H1 (cell line): ENCODE data around the gene YPEL2. TPM values are rescaled to one million over a fixed set of nuclear protein-coding genes. Genes with fewer than 3 reads are reported as not detected.

Experiments used
- CTCF ChIA-PET: fragments of 300-600 bp; sonication (Branson Sonifier 250); formaldehyde crosslinking; loops from one replicate; lab custom pipeline; 2021; ENCODE audit not compliant: partially characterized antibody; lab: Charles Lee
- POLR2A ChIA-PET: fragments of 300-600 bp; sonication (Branson Sonifier 250); formaldehyde crosslinking; loops from one replicate; lab custom pipeline; 2021; ENCODE audit warnings: inconsistent platforms; ENCODE audit not compliant: partially characterized antibody; lab: Charles Lee
- DNase-seq, 2 experiments: peaks; one replicate each; pipeline versions ENCODE4 v3.0.0 to v3.0.0-alpha.2; 2010 to 2022; ENCODE audit warnings: low spot score in 2 of 2, low read depth in 1 of 2, mixed read lengths in 1 of 2
- FAIRE-seq: peaks from 2 replicates; lab custom pipeline; 2011; peaks lifted over from hg19 to GRCh38; lab: Jason Lieb, UNC
- H2AFZ ChIP-seq: 2 replicates; pipeline ENCODE4 v1.8.1; 2012; ENCODE audit warnings: low read length, inconsistent platforms
- H2AK5ac ChIP-seq: 2 replicates; pipeline ENCODE4 v1.6.1; 2013; ENCODE audit warnings: low read depth, low read length
- H2BK120ac ChIP-seq: replicated peaks from 2 replicates; pipeline ENCODE3; 2013; ENCODE audit warnings: low read depth, low read length, inconsistent platforms
- H2BK12ac ChIP-seq: 2 replicates; pipeline ENCODE4 v1.6.1; 2013; ENCODE audit warnings: low read depth, low read length
- H2BK15ac ChIP-seq: 2 replicates; pipeline ENCODE4 v1.6.1; 2013; ENCODE audit warnings: low read length
- H2BK20ac ChIP-seq: 2 replicates; pipeline ENCODE4 v1.6.1; 2013; ENCODE audit warnings: low read length
- H2BK5ac ChIP-seq: 2 replicates; pipeline ENCODE4 v1.6.1; 2013; ENCODE audit warnings: low read depth, low read length
- H3K14ac ChIP-seq: 2 replicates; pipeline ENCODE4 v1.6.1; 2013; ENCODE audit warnings: inconsistent platforms; ENCODE audit not compliant: insufficient read length
- H3K18ac ChIP-seq: 2 replicates; pipeline ENCODE4 v1.6.1; 2013; ENCODE audit warnings: low read length; ENCODE audit errors: extremely low read depth
- H3K23ac ChIP-seq: 2 replicates; pipeline ENCODE4 v1.6.1; 2013; ENCODE audit warnings: inconsistent platforms; ENCODE audit not compliant: insufficient read length
- H3K23me2 ChIP-seq: 2 replicates; pipeline ENCODE4 v1.6.1; 2013; ENCODE audit warnings: low read depth, low read length
- H3K27ac ChIP-seq: 2 replicates; pipeline ENCODE4 v1.6.1; 2011; ENCODE audit warnings: low read depth, low read length, inconsistent platforms
- H3K27me3 ChIP-seq, 4 experiments: replicated peaks in 1 of 4; 1 replicate in 1 of 4; 2 replicates in 3 of 4; pipeline versions ENCODE4 v1.6.1 to v1.8.1; 2011 to 2013; ENCODE audit warnings: low read length in 3 of 4, mild to moderate bottlenecking in 3 of 4, inconsistent platforms in 2 of 4, mixed read lengths in 2 of 4, moderate library complexity in 1 of 4; ENCODE audit not compliant: control insufficient read depth in 3 of 4, insufficient read depth in 3 of 4; ENCODE audit errors: extremely low read depth in 1 of 4
- H3K36me3 ChIP-seq, 4 experiments: 2 replicates each; pipeline versions ENCODE4 v1.6.1 to v1.8.1; 2011 to 2013; ENCODE audit warnings: mild to moderate bottlenecking in 4 of 4, low read length in 3 of 4, moderate library complexity in 2 of 4, control low read depth in 1 of 4, inconsistent platforms in 1 of 4; ENCODE audit not compliant: insufficient read depth in 4 of 4, control insufficient read depth in 2 of 4
- H3K4ac ChIP-seq: replicated peaks from 2 replicates; pipeline ENCODE3; 2013; ENCODE audit warnings: low read length, low read depth, mixed read lengths, inconsistent platforms; ENCODE audit not compliant: insufficient read length
- H3K4me1 ChIP-seq, 4 experiments: replicated peaks in 1 of 4; 1 replicate in 1 of 4; 2 replicates in 3 of 4; pipeline versions ENCODE4 v1.6.1 to v1.8.1; 2011 to 2013; ENCODE audit warnings: low read length in 3 of 4, inconsistent platforms in 2 of 4, mixed read lengths in 1 of 4; ENCODE audit not compliant: insufficient read depth in 4 of 4, control insufficient read depth in 3 of 4
- H3K4me2 ChIP-seq, 2 experiments: 2 replicates each; pipeline versions ENCODE4 v1.6.1 to v1.8.1; 2011 to 2013; ENCODE audit warnings: low read depth in 2 of 2, low read length in 2 of 2, control low read depth in 1 of 2, inconsistent platforms in 1 of 2, mild to moderate bottlenecking in 1 of 2; ENCODE audit not compliant: insufficient read depth in 1 of 2
- H3K4me3 ChIP-seq, 4 experiments: fragments of 200-600, 300-600 bp in 1 of 4; sonication (generic), shearing (Covaris generic), sonication (Bioruptor Twin) in 1 of 4; 2 replicates each; pipeline versions ENCODE4 v1.5.1 to v1.8.1; 2011 to 2016; ENCODE audit warnings: low read length in 4 of 4, low read depth in 3 of 4, control low read depth in 2 of 4, inconsistent platforms in 2 of 4, mild to moderate bottlenecking in 2 of 4, mixed read lengths in 1 of 4, moderate library complexity in 1 of 4; ENCODE audit not compliant: insufficient read depth in 2 of 4; ENCODE audit errors: extremely low read depth in 1 of 4
- H3K56ac ChIP-seq: replicated peaks from 2 replicates; pipeline ENCODE3; 2013; ENCODE audit warnings: low read depth, mild to moderate bottlenecking, mixed read lengths, low read length, inconsistent platforms; ENCODE audit not compliant: insufficient read length
- H3K79me1 ChIP-seq: 2 replicates; pipeline ENCODE4 v1.6.1; 2013; ENCODE audit warnings: low read depth, low read length, control low read depth
- H3K79me2 ChIP-seq, 2 experiments: 2 replicates each; pipeline versions ENCODE4 v1.6.1 to v1.8.1; 2012 to 2013; ENCODE audit warnings: low read length in 2 of 2, mild to moderate bottlenecking in 2 of 2, inconsistent platforms in 1 of 2; ENCODE audit not compliant: insufficient read depth in 2 of 2, control insufficient read depth in 1 of 2
- H3K9ac ChIP-seq, 4 experiments: replicated peaks in 1 of 4; 1 replicate in 1 of 4; 2 replicates in 3 of 4; pipeline versions ENCODE4 v1.6.1 to v1.8.1; 2011 to 2013; ENCODE audit warnings: low read depth in 3 of 4, low read length in 3 of 4, control low read depth in 2 of 4, mild to moderate bottlenecking in 2 of 4, moderate library complexity in 2 of 4, inconsistent platforms in 1 of 4; ENCODE audit errors: extremely low read depth in 1 of 4
- H3K9me3 ChIP-seq, 2 experiments: 2 replicates each; pipeline versions ENCODE4 v1.6.1 to v1.8.1; 2012 to 2013; ENCODE audit warnings: mild to moderate bottlenecking in 2 of 2, moderate library complexity in 2 of 2, control low read depth in 1 of 2, inconsistent platforms in 1 of 2, low read depth in 1 of 2, low read length in 1 of 2, mixed read lengths in 1 of 2; ENCODE audit not compliant: insufficient read depth in 2 of 2
- H4K20me1 ChIP-seq, 2 experiments: replicated peaks in 1 of 2; 2 replicates each; pipeline versions ENCODE3 to v1.8.1; 2011 to 2013; ENCODE audit warnings: inconsistent platforms in 2 of 2, low read length in 2 of 2, mild to moderate bottlenecking in 1 of 2; ENCODE audit not compliant: insufficient read depth in 2 of 2, control insufficient read depth in 1 of 2
- H4K5ac ChIP-seq: 2 replicates; pipeline ENCODE4 v1.6.1; 2013; ENCODE audit warnings: low read length, low read depth, mixed read lengths, inconsistent platforms; ENCODE audit not compliant: insufficient read length
- H4K8ac ChIP-seq: 2 replicates; pipeline ENCODE4 v1.8.0; 2013; ENCODE audit warnings: mild to moderate bottlenecking, moderate library complexity, low read length, inconsistent platforms; ENCODE audit not compliant: insufficient read depth; ENCODE audit errors: extremely low read depth
- H4K91ac ChIP-seq: replicated peaks from 2 replicates; pipeline ENCODE3; 2013; ENCODE audit warnings: low read length, mixed read lengths, inconsistent platforms; ENCODE audit not compliant: insufficient read length
- BACH1 ChIP-seq: IDR thresholded peaks from 2 replicates; pipeline ENCODE4 v1.6.1; 2012; ENCODE audit warnings: low read length, improper control_type of control experiment
- CTCF ChIP-seq, 3 experiments: IDR thresholded peaks; 1 replicate in 2 of 3; 2 replicates in 1 of 3; pipeline versions ENCODE4 v1.5.1 to v1.6.1; 2011; ENCODE audit warnings: low read length in 3 of 3, mild to moderate bottlenecking in 3 of 3, inconsistent platforms in 2 of 3, low read depth in 1 of 3, moderate library complexity in 1 of 3; ENCODE audit not compliant: insufficient read depth in 1 of 3; ENCODE audit errors: control extremely low read depth in 1 of 3
- EP300 ChIP-seq, 2 experiments: IDR thresholded peaks; 1 replicate in 1 of 2; 2 replicates in 1 of 2; pipeline ENCODE4 v1.6.1; 2011 to 2012; ENCODE audit warnings: low read depth in 2 of 2, low read length in 2 of 2, mild to moderate bottlenecking in 2 of 2, borderline replicate concordance in 1 of 2, inconsistent platforms in 1 of 2, moderate library complexity in 1 of 2
- GTF2F1 ChIP-seq: IDR thresholded peaks from 2 replicates; pipeline ENCODE4 v1.6.1; 2012; ENCODE audit warnings: low read depth, low read length, improper control_type of control experiment, borderline replicate concordance
- HDAC2 ChIP-seq, 2 experiments: fragments of 300-600 bp in 1 of 2; sonication (generic) in 1 of 2; IDR thresholded peaks; 2 replicates each; pipeline ENCODE4 v1.6.1; 2011 to 2012; ENCODE audit warnings: low read depth in 2 of 2, low read length in 2 of 2, mild to moderate bottlenecking in 2 of 2, moderate library complexity in 2 of 2, borderline replicate concordance in 1 of 2, inconsistent platforms in 1 of 2
- KDM5A ChIP-seq: fragments of 200-600 bp; IDR thresholded peaks from 2 replicates; pipeline ENCODE4 v1.7.1; 2012; ENCODE audit warnings: mild to moderate bottlenecking, low read length, inconsistent platforms, mixed read lengths
- MAFK ChIP-seq: IDR thresholded peaks from 2 replicates; pipeline ENCODE4 v1.6.1; 2012; ENCODE audit warnings: low read depth, mild to moderate bottlenecking, improper control_type of control experiment, low read length
- NANOG ChIP-seq: IDR thresholded peaks from 2 replicates; pipeline ENCODE4 v1.6.1; 2011; ENCODE audit warnings: low read length, low read depth, mild to moderate bottlenecking, inconsistent platforms; ENCODE audit not compliant: insufficient read depth, poor library complexity, severe bottlenecking
- POLR2A ChIP-seq, 2 experiments: IDR thresholded peaks; 1 replicate in 1 of 2; 2 replicates in 1 of 2; pipeline ENCODE4 v1.6.1; 2011; ENCODE audit warnings: low read depth in 2 of 2, low read length in 2 of 2, mild to moderate bottlenecking in 2 of 2; ENCODE audit errors: control extremely low read depth in 1 of 2
- POU5F1 ChIP-seq: IDR thresholded peaks from 2 replicates; pipeline ENCODE4 v1.6.1; 2011; ENCODE audit warnings: low read depth, mild to moderate bottlenecking, low read length, moderate library complexity
- RFX5 ChIP-seq: IDR thresholded peaks from 2 replicates; pipeline ENCODE4 v1.6.1; 2011; ENCODE audit warnings: low read depth, low read length, improper control_type of control experiment, borderline replicate concordance
- WGBS, 2 experiments: shearing (Covaris generic) in 1 of 2; methylation state at CpG; one replicate each; pipeline versions ENCODE4 v1.1.6 to v1.1.7; 2013 to 2015; ENCODE audit warnings: low lambda C conversion rate in 2 of 2, mixed read lengths in 2 of 2, inconsistent platforms in 1 of 2, low coverage in 1 of 2, missing lambda C conversion rate in 1 of 2; ENCODE audit not compliant: insufficient replicate concordance in 2 of 2, insufficient coverage in 1 of 2, insufficient read length in 1 of 2; ENCODE audit errors: extremely low coverage in 1 of 2, missing lambda C conversion rate in 1 of 2; 5-methylcytosine and 5-hydroxymethylcytosine counted together
- polyA plus RNA-seq, 7 experiments: library from polyadenylated mRNA; depleted of rRNA in 3 of 7; stranded (reverse) in 5 of 7; unstranded in 2 of 7; fragments of >200 nt in 5 of 7; fragments of 200-250 nt in 2 of 7; gene quantifications; 1 replicate in 5 of 7; 2 replicates in 1 of 7; 4 replicates in 1 of 7; pipeline versions ENCODE4 v1.2.1 to v1.2.3, GENCODE V29; 2011 to 2013; ENCODE audit warnings: missing spikeins in 2 of 7, mixed read lengths in 2 of 7
- total RNA-seq: library from RNA; stranded (reverse); fragmentation: NEBNext Ultra II Directional; extraction: Animal tissue kit (Norgen Biotek cat#: 25700); gene quantifications from 2 replicates; pipeline ENCODE4 v1.2.1, GENCODE V29; 2021

YPEL2 gene
- total and polyA plus RNA-seq, 2 of the 8 experiments (the other 6 are each of a cell fraction or from before 2014, with no cell fraction given): 1.6 to 3.5 TPM

- Histone ChIP-seq H3K56ac (no peak overlapping the region), H3K79me1 (no peaks in the 10 kb centered on the region), H3K27me3 (no peaks in the 10 kb centered on the region), H3K4ac (no peak overlapping the region), H2BK120ac (no peak overlapping the region), H3K9me3 (no peaks in the 10 kb centered on the region), H3K23ac (no peak overlapping the region), H4K8ac (no peak overlapping the region), H2BK12ac (no peak overlapping the region), H3K36me3 (no peaks in the 10 kb centered on the region), H2BK15ac (no peak overlapping the region), H3K23me2 (no peaks in the 10 kb centered on the region), H2BK20ac (no peak overlapping the region), H4K91ac (no peak overlapping the region), H3K18ac (no peak overlapping the region), H3K4me1 (peaks cover 2 to 12% (median 6%) of the 10 kb centered on the region in 4 experiments; a peak in 5 of 7 replicates), H2AK5ac (no peak overlapping the region), H2AFZ (no peak overlapping the region), H3K14ac (no peak overlapping the region), H2BK5ac (no peak overlapping the region), H3K27ac (no peak overlapping the region), H3K79me2 (no peaks in the 10 kb centered on the region), H4K20me1 (no peaks in the 10 kb centered on the region), H3K4me3 (no peak overlapping the region), H3K9ac (no peak overlapping the region), H4K5ac (no peak overlapping the region), H3K4me2 (no peak overlapping the region)
- ChIA-PET CTCF (interaction anchor here (0.6 to 5.4 kb wide), 11 partner anchors 8 to 174 kb away, joined by 3 to 37 read pairs (median 5); no protein-coding TSS in a partner anchor), POLR2A (interaction anchor here (2.3 kb wide), 1 partner anchor 11 kb away, joined by 6 read pairs; no protein-coding TSS in a partner anchor)
- FAIRE-seq (no peak), DNase-seq (no peak)
- WGBS, 2 experiments: 90% methylated on average over 4 of the region's 4 CpGs; no CpG with 5 or more reads in 1 of the 2 experiments
- no peak for TF ChIP-seq GTF2F1
- TF ChIP-seq POLR2A (IDR thresholded peaks at IDR 0.05; ENCODE audit: control extremely low read depth in 1 of 2, low read depth in 2 of 2, low read length in 2 of 2): no peak
- TF ChIP-seq BACH1: no peak
- TF ChIP-seq NANOG: no peak
- no peak for TF ChIP-seq MAFK
- TF ChIP-seq POU5F1: no peak
- no peak for TF ChIP-seq EP300 (IDR thresholded peaks at IDR 0.05; ENCODE audit: borderline replicate concordance in 1 of 2, low read depth in 2 of 2, low read length in 2 of 2)
- no peak for TF ChIP-seq HDAC2 (IDR thresholded peaks at IDR 0.05; ENCODE audit: borderline replicate concordance in 1 of 2, low read depth in 2 of 2, low read length in 2 of 2)
- TF ChIP-seq KDM5A: no peak
- TF ChIP-seq RFX5: no peak
- no peak for TF ChIP-seq CTCF (IDR thresholded peaks at IDR 0.05; ENCODE audit: control extremely low read depth in 1 of 3, insufficient read depth in 1 of 3, low read depth in 1 of 3, low read length in 3 of 3)
Measured at GRCh38 chr17:59424331-59424730, 92.9 kb downstream of the YPEL2 start.
